A204.1 (cell line): ENCODE measurements around the gene GPR55.

ENCODE experiments used
- FAIRE-seq: peaks from 2 replicates; lab custom pipeline; 2012; peaks lifted over from hg19 to GRCh38; lab: Jason Lieb, UNC

GPR55 gene

DNA sequence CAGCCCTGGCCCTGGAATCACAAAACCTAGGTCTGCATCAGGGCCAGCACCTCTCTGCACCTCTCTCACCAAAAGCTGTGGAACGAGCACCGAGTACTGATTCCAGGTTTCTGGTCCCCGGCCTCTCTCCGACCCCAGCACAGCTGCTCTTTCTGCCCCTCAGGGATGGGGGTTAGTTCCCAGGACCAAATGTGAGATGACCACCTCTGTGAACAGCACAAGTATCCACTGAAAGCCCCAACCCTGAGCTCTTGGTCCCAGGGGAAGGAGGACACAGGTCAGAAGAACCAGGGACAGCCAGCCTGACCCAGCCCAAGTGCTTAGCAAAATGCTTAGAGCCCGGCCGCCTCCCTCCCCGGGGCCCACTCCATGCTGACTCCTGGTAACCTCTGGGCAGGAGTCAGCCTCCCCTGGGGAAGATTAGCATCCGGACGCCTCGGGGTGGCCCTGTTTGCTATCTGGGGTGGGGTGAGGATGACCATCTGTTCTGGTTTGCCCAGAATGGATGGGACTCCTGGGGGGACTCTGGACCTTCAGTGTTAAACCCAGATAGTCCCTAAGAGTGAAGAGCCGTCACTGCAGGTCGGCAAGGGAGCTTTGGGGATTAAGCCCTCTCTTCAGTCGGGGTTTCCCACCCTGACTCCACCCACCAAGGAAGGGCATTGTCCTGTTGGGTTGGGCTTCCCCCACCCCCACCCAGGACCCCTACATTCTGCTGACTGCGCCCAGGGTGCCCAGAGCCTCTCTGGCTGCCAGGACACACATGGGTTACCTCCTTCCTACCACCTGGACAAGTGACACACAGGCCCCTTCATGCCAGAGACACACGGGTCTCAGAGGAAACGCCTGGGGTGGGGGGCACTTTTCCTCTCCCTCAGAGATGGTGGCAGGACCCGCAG, 9.4 kb upstream of the GPR55 start:
- FAIRE-seq: no peak

DNA sequence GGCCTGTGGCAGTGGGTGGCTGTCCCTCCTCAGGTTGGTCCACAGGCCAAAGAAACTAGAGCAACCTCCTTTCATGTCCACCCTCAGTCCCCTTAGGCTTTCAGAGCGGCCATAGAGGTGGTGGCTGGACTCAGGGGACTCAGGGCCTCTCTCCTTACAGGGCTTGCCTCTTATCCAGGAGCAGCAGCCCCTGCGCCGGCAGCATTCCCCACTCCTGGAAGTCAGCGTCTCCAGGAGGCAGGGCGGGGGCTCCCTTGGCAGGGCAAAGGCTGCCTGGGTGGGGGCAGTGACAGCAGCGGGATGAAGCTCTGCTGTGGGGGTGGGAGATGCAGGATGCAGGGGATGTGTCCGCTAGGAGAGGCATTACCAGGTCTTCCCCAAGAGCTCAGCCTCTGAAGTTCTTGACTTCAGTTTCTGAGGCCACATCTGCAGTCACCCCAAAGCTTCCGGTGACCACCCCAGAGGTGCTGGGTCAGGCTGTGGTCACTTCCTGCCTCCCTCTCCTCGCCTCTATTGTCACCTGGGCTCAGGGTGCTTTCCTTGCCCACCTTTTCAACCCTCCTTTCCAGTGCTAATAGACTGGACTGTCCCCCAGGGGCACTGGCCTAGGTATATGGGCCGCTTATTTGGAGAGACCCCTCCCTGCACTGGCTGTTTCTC, 8.6 kb upstream of the GPR55 start:
- FAIRE-seq: no peak

DNA sequence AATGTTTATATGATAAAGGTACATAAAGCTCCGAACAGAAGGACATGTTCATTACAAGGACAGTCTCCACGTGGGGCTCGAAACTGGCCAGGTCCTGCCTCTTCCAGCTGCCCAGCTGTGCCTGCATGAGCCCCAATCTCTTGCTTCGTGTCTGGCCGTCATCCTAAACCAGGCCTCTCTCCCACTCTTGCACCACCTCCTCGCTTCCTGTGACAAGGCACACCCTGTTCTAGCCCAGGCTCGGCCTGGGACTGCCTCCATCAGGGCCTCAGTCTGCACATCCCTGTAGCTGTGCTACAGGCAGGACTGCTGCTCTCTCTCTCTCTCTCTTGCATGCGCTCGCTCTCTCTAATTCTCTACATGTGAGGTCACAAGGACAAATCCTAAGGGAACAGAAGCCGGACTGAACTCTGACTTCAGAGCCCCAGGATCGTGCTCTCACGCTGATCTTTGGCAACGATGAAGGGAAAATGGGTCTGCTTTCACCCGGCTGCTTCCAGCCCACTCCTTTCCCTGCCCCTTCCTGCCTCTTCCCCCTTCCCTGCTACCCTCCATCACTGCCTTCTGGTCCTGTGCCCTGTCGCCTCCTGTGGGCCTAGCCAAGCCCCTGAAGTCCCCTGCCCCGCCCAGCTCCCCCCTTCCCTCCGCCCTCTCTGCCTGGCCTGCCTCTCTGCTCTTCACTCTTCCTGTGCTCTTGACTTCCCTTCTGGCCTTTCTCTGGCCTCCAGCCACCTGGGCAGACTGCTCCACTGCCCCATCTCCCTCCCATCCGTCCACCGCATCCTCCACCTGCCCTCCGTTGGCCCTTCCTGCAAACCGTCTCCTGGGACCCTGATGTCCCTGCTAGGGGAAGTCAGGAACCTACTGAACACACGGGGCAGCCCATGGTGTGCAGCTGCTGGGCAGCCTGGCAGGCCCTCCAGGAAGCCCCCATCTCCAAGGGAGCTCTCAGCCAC, 7.8 kb upstream of the GPR55 start:
- no peak for FAIRE-seq

DNA sequence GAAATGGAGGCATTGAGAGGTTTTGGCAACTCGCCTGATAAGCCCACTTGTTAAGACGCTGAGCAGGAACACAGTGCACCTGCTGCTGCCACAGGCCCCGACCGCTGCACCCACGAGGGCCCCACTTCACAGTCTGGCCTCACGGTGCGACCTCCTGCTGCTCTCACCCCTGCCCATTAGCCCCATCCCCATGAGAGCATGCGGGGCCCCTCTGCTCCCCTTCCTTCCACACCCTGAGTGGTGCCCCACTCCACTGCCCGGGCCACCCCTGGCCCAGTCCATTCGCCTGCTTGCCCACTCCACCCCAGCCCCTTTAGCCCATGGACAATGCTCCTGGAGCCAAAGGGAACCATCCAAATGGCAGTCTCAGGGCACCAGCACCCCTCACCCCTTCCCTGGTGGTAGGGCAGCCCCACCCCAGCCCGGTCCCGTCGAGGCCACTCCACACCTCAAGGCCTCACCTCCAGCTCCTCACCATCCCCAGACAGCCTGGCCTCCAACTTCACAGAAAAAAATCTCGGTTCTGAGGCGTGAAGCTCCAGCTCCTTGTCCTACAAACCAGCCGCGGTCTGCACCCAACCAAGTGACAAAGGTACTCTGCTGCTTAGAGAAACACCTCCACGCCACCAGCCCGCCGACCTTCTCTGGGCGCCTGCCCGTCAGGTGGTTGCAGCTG, 6.7 kb upstream of the GPR55 start:
- FAIRE-seq: no peak

DNA sequence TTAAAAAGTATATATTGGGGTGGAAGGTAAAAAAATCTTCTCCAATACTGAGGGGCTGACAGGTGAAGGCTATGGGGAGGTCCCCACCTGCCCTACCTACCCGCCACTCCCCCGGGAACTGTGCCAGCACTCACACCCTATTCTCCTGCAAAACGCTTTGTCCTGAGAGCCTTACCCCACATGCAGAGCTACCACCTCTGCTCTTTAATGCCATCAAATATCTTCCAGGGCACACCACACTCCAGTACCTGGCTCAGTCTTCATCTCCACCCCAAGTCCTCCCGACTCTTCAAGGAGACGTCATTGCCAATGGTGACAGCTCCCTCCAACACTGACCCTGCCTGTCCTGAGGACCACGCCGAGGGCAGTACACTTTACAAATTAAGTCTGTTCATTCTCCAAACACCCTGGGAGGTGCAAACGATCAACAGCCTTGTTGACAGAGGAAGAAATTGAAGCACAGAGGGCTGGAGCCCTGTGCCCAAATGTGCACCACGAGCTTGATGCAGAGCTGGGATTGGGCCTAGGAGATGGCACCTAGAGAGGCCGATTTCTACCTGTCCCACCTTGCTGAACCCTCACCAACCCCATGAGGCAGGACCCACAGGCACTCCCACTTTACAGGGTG, 6.0 kb upstream of the GPR55 start:
- FAIRE-seq: no peak

DNA sequence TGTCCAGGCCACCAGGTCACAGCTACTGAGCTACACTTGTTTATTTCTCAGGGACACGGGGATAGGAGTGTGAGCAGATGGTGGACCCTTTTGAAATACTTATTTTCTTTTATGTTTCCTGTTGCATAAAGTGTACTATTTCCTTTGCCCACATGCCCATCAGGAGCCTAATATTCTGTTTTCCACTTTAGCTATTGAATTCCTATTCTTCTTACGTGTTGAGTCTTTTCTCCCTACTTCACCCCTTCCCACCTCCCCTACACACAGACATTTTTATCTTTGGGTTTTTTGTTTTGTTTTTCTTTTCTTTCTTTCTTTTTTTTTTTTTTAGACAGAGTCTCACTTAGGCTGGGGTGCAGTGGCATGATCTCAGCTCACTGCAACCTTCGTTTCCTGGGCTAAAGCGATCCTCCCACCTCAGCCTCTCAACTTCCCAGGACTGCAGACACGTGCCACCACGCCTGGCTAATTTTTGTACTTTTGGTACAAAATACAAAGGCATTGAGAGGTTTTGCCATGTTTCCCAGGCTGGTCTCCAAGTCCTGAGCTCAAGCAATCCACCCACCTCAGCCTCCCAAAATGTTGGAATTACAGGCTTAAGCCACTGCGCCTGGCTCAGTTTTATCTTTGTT, 5.2 kb upstream of the GPR55 start:
- no peak for FAIRE-seq

DNA sequence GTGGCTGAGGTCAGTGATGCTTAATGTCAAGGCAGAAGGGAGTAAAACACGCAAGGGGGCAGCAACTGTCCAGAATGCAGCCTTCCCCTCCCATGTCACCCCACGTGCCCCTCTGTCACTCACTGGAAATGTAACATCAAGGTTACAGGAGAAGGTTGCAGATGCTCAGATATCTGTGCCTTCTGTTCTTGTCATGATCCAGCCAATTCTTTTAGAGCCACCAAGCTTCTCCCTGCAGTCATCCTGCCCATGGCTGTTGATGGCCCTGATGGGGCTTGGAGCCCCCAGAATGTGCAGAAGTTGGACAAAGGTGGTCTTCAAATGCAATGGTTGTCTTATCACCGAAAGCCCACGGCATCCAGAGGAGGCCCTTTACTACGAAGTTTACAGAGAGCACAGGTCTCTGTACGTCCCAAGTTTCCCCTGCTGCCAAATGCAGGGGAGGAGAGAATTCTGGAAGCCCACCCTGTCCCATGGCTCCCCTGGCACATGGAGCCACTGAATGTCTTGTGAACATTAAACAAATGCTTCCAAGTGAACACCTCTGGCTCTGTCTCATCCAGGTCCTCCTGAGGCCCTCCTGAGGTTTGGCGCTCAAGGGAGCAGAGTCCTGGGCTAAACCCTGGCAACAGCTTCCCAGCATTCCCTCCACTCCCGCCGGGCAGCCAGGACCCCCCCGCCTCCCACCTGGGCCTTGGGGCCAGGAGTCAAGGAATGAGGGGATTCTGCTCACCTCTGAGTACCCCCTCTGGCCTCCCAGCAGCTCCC, 4.5 kb upstream of the GPR55 start:
- FAIRE-seq: no peak

DNA sequence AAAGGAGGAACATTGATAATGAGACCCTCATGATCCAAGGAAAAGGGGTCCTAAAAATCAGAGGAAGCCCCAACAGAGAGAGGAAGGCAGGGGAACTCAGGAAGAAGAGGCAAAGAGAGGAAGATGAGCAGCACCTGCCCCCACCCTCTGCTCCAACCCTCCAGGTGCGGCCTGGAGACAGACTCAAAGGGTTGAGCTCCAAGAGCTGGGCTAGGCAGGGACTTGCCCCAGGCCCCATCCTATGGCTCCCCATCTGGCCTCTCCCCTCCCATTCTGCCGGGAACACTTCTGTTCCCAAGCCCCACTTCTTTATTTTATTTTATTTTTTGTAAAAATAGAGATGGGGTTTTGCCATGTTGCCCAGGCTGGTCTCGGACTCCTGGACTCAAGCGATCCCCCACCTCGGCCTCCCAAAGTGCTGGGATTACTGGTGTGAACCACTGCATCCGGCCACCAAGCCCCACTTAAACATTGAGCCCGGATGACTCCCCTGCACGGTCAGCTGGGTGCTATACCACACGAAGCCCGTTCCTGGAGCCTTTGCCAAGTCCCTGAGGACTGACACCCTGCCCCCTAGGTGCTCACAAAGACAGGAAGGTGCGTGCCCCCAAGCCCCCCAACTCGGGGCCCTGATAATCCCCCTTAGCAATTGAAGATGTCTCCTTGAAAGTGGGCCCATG, 3.8 kb upstream of the GPR55 start:
- FAIRE-seq: no peak

DNA sequence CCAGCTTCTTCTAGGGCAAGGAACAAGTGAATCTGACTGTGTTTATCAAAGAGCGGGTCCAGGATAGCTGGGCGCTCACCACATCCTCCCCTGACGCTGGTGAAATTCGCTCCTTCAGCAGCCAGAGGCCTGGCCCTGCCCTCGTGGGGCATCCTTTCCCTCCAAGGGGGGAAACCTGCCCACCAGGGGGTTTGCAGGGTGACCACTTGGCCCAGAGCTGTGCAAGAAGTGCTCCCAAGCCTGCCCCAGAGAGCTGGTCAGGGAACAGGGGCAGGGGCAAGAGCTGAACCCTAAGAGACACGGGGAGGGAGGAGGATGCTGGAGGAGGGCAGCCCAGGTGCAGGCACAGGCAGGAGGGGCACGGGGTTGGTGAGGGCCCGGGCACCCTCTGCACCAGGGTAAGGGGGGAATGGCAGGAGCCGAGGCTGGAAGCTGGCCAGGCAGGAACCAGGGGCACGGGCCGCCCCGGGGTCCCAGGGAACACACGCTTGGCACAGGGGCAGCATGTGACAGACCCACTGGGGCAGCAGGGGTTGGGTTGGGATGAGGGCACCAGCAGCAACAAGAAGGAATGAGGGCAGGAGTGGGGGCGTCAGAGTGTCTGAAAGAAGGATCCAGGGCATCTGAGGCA, 2.8 kb upstream of the GPR55 start:
- FAIRE-seq: no peak

DNA sequence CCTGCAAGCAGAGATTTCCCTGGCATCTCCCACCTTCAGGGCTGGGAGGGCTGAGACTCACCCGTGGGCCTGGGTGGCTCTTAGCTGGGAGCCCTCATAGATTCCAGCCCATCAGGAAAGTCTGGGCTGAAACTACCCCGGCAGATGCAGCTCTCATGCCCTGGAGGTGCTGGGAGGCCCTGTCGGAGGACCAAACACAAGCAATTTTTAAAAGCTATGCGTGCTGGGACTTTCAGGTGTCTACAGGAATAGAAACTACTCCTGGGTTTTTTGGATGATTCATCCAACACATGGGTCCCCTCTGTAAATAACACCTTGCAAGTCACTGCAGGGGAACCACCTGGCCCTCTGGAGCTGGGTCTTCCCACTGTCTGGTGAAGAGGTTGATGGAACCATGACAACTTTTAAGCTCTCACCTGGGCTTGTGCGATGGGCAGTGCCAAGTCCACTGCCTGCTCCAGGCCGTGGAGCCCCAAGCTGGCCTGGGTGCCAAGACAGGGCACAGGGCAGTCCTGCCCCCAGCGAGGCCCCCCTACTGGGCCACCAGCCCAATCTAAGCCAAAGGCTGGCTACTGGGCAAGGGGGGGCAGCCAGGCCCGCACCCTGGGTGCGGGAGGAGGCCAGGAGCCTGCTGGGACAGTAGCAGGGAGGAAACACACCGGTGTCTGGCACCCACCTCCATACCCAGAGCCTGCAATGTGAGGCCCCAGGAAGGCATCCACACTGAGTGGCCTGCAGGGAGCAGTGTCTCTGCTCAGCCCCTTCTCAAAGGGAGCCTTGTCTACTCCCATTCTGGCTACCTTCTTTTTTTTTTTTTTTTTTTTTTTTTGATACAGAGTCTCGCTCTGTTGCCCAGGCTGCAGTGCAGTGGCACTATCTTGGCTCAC, 1.1 kb upstream of the GPR55 start:
- no peak for FAIRE-seq

DNA sequence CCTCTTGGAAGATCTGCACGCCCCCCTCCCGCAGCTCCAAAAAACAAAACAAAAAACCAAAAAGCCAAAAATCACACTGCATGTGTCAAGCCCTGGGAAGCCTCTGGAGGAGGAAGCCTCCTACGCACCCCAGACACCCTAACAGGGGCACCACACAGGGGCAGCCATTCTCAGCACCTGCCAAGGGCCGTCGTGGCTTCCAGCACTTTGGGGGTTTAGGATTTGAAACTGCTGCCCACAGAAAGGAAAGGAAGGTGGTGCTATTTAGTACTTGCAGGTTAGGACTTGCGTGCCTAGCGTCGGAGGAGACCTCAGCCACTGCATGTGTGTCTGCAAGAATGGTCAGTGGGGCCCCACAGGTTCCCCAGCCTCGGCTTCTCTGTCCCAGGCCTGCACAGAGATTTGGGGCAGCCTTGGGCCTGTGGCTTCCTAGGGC, 419 bp upstream of the GPR55 start:
- FAIRE-seq: no peak

DNA sequence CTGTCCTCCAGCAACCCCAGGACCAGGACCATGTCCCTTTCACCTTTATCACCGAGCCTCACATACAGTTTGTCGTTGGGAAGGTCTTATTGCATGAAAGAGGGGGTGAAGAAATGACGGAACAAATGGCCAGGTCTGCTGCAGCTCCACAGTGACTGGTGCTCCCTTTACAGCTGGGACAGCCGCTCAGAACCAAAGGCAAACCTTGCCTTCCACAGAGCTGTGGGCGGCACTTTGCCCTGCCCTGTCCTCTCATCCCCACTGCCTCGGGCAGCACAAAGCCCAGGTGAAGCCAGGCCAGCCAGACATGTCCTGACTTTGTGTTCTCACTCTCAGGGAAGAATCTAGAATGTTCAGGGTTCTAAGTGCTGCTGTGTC, 961 bp downstream of the GPR55 start:
- no peak for FAIRE-seq

DNA sequence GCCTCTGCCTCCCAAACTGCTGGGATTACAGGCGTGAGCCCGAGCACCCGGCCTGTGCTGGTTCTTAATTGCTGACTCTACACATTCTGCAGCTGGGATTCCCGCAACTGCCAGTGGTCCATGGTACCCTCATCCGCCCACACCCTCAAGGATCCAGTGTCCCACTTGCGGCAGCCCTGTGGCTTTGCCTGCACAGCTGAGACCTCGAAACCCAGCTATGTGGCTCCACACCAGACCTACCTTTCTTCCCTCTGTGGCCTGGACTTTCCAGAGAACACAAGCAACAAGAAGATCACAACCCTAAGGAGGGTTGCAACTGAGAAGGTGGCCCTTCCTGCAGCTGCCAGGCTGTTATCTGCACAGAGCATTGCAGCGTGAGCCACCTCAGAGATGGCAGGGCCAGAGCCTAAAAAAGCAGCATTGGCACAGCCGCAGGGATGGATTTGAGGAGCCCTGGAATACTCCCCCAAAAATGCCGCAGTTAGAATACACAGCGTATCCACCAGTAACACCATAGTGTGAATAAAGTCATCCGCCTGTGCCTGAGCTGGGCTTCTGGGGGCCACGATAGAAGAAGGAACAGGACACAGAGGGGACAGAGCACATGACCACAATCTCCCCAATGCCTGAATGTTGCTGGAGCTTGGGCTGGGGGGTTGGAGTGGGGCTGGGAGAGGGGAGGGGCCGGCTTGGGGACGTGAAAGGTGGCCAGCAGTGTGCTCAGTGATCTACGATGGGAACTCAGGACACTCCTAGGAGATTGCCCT, 1.9 kb downstream of the GPR55 start:
- FAIRE-seq: no peak

DNA sequence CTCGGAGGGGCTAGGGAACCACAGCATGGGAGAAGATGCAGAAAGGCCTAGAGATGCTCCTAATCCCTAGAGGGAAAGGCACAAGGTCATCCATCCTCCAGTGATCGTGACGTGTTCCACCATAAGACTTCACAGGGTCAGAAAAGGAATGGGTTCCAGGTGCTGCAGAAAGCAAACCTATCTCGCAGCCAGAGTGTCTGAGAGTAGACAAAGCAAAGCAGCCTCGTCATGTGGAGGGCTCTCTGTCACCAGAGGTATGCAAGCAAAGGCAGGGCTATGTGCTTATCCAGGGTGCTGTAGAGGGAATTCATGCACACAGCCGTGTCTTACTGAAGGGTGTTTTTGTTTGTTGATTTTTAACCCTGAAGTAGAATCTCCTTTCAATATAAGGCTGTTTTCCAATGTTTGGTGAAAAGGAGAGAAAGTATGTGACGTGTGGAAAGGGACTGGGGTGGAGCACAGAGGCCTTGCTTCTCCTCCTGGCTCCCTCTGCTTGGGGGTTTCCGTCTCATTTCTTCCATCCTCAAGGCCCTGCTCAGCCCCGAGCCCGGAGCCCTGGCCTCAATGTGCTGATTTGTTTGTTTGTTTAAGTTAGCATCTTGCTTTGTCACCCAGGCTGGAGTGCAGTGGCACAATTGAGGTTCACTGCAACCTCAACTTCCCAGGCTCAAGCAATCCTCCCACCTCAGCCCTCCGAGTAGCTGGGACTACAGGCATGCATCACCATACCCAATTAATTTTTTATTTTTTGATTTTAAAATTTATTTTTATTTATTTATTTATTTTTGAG, 3.0 kb downstream of the GPR55 start:
- FAIRE-seq: no peak

DNA sequence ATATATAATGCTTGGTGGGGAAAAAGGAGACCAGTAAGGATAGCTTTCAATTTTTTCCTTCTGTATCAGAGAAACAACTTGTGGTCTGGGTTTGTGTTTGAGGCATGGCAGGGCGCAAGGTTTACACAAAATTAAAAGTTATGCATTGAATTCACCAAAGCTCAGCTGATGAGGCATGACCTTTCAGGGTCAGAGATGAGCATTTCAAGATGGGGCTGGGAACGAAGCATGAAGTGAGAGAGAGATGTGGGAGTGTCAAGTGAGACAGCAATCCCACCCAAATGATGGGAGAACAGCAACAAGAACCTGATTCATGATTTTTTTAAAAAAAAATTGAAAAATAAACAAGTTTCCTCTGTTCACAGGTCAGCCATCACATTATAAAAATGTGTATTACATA, 4.9 kb downstream of the GPR55 start:
- FAIRE-seq: no peak

DNA sequence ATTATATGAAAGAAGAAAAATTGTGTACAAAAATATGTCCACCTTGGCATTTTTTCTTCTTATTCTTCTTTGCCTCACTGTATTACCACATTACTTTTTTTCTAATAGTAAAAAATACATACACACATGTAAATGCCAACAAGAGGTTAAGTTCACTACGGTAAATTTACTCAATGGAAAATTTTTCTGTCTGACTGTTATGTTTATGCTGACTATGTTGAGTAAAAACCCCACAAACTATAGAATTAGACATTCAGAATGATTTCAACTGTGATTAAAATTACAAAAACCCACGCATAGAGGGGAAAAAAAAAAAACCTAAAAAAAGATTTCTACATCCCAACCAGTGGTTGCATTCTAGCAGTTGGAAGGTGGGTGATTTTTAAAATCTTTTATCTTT, 5.4 kb downstream of the GPR55 start:
- no peak for FAIRE-seq

DNA sequence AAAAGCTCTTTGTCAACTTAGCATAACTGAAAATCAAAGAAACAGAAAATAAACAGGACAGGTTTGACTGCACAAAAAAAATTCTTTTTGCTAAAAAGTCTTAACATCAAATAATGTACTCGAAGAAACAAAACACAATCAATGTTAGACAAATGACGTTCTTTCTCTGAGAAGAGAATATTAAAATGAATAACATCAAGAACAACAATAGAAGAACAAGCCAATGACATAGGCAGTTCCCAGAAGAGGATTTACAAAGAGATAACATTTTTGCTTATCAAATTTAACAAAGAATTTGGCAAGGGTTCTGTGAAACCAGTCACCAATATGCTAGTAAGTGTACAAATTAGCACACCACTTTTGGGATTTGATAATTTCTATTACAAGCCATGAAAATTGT, 5.8 kb downstream of the GPR55 start:
- FAIRE-seq: no peak
